ENCODE data around the gene PSENEN. TPM values are rescaled to one million over a fixed set of nuclear protein-coding genes. Genes with fewer than 3 reads are reported as not detected.
A peak's percentile ranks its signal among the peaks of the same experiment; 100 is the strongest.
"Not testable (repeated sequence)": the region's sequence is repeated elsewhere in the genome, so short reads cannot be mapped to it uniquely, and the experiment has no call there.

PSENEN gene
- total and polyA plus RNA-seq, 5 experiments from 2014 or later = 23.0 to 76.5 (median 68.7) TPM

DNA sequence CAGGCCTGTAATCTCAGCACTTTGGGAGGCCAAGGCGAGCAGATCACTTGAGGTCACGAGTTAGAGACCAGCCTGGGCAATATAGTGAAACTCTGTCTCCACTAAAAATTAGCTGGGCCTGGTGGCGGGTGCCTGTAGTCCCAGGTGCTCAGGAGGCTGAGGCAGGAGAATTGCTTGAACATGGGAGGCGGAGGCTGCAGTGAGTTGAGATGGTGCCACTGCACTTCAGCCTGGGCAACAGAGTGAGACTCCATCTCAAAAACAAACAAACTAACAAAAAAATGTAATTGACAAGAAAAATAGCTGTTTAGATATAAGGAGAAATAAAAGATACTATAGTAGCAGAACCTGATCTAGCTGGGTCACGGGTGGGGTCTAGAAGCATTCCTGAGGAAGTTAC, 26.9 kb downstream of the PSENEN start:
- not testable (repeated sequence) for H3K27ac Mint-ChIP-seq, H3K9me3 Mint-ChIP-seq, H3K4me3 Mint-ChIP-seq, ATAC-seq, H3K27me3 Mint-ChIP-seq, DNase-seq, H3K36me3 Mint-ChIP-seq
- H3K4me1 Mint-ChIP-seq = peaks cover 11 to 23% (median 20%) of the 10 kb centered on the region in 4 donors
- POLR2A ChIA-PET = interaction anchor here (2.1 kb wide), 1 partner anchor 27 kb away, joined by 5 read pairs; the partner anchor contains the start of genes PSENEN and U2AF1L4

DNA sequence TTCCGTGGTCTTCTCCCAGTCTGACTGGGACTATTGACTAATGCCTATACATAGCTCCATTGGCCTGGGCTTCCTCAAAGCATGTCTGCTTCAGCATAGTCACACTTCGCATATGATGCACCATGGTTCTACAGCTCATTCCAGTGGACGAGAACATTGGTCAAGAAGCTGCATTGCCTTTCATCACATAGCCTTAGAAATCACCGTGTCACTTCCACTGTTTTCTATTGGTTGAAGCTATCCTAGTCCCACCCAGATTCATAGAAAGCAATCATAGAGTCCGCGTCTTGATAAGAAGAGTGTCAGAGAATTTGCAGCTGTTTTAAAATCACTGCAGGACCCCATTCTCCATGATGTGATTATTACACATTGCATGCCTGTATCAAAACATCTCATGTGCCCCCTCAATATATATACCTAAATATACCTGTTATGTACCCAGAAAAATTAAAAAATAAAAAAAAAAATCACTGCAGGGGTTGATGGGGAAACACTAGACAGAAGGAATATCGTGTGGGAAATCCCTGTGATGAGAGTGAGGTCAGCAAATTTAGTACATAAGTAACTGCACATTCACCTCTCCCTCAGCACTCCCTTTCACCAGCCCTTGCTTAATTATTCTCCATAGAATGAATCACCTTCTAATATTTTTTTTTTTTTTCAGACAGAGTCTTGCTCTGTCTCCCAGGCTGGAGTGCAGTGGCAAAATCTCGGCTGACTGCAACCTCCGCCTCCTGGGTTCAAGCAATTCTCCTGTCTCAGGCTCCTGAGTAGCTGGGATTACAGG, 27.8 kb downstream of the PSENEN start:
- Mint-ChIP-seq H3K36me3 (peaks cover 0 to 8% (median 3%) of the 10 kb centered on the region in 3 donors), H3K27me3 (no peaks in the 10 kb centered on the region), H3K4me1 (peaks cover 11 to 23% (median 20%) of the 10 kb centered on the region in 4 donors), H3K4me3 (no peak overlapping the region), H3K9me3 (no peaks in the 10 kb centered on the region), H3K27ac (peak overlapping the region in 1 of 10 donors; percentile 66)
- POLR2A ChIA-PET = interaction anchor here (2.1 kb wide), 1 partner anchor 28 kb away, joined by 5 read pairs; the partner anchor contains the start of genes PSENEN and U2AF1L4
- ATAC-seq (no peak), DNase-seq (no peak)

DNA sequence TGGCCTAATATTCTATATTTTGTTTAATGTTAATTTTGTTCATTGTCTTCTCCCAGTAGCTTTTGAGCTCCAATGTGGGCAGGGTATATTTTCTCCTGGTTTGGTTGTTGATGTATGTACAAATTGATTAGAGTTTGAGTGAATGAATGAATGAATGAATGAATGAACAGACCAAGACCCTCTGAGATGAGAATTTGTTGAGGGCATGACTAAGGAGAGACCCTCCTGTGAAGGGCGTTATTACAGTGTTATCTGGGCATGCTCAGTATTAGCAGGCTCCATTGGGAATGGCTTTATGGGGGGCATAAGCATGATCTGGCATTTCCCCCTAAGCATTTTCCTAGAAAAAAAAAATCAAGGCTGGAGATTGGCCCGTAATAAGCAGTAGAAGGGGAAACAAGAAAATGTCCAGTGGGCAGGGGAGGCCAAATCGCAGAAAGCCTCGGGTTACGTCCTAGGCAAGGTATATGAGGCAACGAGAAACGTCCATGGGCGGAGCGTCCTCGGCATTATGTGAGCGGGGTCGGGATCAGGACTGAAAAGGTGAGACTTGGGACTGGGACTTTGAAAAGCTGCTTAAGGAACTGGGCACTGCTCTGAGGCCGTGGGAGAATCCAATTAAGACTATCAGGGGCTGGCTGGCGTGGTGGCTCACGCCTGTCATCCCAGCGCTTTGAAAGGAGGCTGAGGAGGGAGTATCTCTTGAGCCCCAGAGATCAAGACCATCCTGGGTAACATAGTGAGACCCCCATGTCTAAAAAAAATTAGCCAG, 29.0 kb downstream of the PSENEN start:
- H3K4me3 Mint-ChIP-seq = peak overlapping the region; percentile 74 to 90 (median 87)
- H3K27me3 Mint-ChIP-seq = no peaks in the 10 kb centered on the region
- DNase-seq = no peak
- ATAC-seq = no peak
- peaks cover 6 to 23% (median 18%) of the 10 kb centered on the region in 4 donors for H3K4me1 Mint-ChIP-seq
- peak overlapping the region in 4 of 10 donors; percentile 65 to 80 (median 74) for H3K27ac Mint-ChIP-seq
- H3K36me3 Mint-ChIP-seq = peaks cover 0 to 3% (median 2%) of the 10 kb centered on the region in 3 donors
- POLR2A ChIA-PET = no interaction called here
- H3K9me3 Mint-ChIP-seq = no peaks in the 10 kb centered on the region

DNA sequence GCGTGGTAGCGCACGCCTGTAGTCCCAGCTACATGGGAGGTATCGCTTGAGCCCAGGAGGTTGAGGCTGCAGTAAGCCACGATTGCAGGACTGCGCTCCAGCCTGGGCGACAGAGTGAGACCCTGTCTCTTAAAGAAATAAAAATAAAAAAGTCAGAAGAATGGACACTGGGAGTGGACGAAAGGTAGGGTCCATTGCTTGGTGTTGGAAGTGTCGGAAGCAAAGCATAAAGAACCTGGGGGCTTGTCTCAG, 29.5 kb downstream of the PSENEN start:
- H3K9me3 Mint-ChIP-seq = no peaks in the 10 kb centered on the region
- POLR2A ChIA-PET = no interaction called here
- H3K4me3 Mint-ChIP-seq = peak overlapping the region; percentile 74 to 90 (median 87)
- ATAC-seq (no peak), DNase-seq (no peak)
- H3K27me3 Mint-ChIP-seq = no peaks in the 10 kb centered on the region
- peaks cover 0 to 2% (median 0%) of the 10 kb centered on the region in 3 donors for H3K36me3 Mint-ChIP-seq
- H3K4me1 Mint-ChIP-seq = peaks cover 8 to 23% (median 18%) of the 10 kb centered on the region in 4 donors
- peak overlapping the region in 7 of 10 donors; percentile 10 to 75 (median 65) for H3K27ac Mint-ChIP-seq

DNA sequence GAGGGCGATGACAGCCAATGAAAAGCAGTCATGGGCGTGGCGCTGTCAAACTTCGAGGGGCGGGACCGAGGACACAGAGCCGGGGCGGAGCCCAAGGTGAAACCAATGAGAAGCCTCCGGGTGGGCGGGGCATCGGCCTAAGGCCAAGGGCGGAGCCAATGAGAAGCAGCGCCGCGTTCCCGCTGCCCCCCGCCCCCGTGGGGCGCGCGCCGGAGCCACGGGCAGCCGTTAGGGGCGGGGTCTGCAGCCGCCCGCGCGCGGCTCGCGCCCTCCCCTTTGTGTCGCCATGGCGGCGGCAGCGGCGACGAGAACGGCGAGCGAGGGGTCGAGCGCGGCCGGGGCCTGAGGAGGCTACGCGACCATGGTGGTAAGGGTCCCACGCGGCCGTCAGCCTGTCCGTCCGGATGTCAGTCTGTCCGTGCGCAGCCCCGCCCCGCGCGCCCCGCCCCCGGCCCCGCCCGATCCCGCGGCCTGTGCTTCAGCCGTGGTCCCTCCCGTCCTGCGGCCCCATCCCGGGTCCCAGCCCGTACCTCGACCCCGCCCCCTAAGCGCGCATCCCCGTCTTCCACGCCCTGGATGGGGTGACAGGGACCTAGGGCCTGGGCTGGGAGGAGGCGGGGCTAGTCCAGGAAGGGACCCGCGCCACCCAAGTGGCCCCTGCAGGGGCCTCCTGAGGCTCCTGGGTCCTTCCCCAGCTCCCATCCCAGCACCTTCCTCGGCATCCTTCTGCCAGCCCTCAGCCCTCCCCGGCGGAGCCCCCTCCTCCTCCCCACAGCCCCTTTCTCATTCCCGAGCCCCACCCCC, 30.0 kb downstream of the PSENEN start, which contains the start of gene ARHGAP33:
TSS of gene ARHGAP33 (plus strand) at position 267 of the 804 bp plus-strand sequence. CDS start at position 362, 95 bp downstream.
- peak within 1 kb of the TSS in 8 of 10 donors; percentile 10 to 80 (median 70) for H3K27ac Mint-ChIP-seq
- peak; percentile 94 to 98 for ATAC-seq
- POLR2A ChIA-PET = no interaction called here
- H3K27me3 Mint-ChIP-seq = no peaks in the 10 kb centered on the region
- DNase-seq = peak; percentile 93 to 99 (median 98)
- H3K9me3 Mint-ChIP-seq = no peaks in the 10 kb centered on the region
- peaks cover 0 to 2% (median 0%) of the 10 kb centered on the region in 3 donors for H3K36me3 Mint-ChIP-seq
- H3K4me3 Mint-ChIP-seq = peak within 1 kb of the TSS; percentile 74 to 90 (median 87)
- H3K4me1 Mint-ChIP-seq = peaks cover 8 to 23% (median 18%) of the 10 kb centered on the region in 4 donors

DNA sequence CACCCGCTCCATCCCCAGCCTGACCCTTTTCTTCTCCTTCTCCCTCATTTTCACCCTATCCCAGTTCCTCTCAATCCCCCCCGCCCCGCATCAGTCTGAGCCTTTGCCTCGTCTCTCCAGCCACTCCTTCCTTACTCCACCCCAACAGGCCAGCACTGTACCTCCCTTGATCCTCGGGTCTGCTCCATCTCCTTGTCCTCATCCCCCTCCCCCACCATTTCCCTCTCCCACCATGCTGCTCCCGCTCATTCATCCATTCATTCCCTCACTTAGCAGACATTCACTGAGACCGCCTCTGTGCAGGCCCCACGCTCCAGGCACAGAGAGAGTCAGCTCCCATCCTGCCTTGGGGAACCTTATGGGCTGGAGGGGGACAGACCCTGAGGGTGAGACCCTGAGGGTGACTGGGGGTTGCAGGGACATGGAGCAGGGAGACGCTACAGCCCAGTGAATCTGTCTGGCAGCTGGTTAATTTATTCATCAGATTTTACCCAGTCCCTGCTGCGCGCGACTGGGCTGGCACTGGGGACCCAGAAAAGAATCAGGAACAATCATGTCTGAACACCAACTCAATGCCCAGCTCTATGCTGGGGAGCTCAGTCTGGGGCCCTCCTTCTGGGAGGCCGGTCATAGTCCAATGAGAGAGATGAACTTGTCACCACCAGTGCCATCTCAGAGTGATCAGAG, 30.8 kb downstream of the PSENEN start:
- H3K9me3 Mint-ChIP-seq = no peaks in the 10 kb centered on the region
- POLR2A ChIA-PET = interaction anchor here (0.6 to 1.0 kb wide), 3 partner anchors 14 to 83 kb away, joined by 3 to 5 read pairs (median 5); partner anchors contain the start of gene IGFLR1
- H3K4me3 Mint-ChIP-seq = peak overlapping the region; percentile 64 to 88 (median 76)
- H3K36me3 Mint-ChIP-seq = peaks cover 0 to 2% (median 2%) of the 10 kb centered on the region in 3 donors
- no peaks in the 10 kb centered on the region for H3K27me3 Mint-ChIP-seq
- DNase-seq (no peak), ATAC-seq (no peak)
- H3K4me1 Mint-ChIP-seq = peaks cover 8 to 23% (median 18%) of the 10 kb centered on the region in 4 donors
- peak overlapping the region in 2 of 10 donors; percentile 29 to 68 for H3K27ac Mint-ChIP-seq

DNA sequence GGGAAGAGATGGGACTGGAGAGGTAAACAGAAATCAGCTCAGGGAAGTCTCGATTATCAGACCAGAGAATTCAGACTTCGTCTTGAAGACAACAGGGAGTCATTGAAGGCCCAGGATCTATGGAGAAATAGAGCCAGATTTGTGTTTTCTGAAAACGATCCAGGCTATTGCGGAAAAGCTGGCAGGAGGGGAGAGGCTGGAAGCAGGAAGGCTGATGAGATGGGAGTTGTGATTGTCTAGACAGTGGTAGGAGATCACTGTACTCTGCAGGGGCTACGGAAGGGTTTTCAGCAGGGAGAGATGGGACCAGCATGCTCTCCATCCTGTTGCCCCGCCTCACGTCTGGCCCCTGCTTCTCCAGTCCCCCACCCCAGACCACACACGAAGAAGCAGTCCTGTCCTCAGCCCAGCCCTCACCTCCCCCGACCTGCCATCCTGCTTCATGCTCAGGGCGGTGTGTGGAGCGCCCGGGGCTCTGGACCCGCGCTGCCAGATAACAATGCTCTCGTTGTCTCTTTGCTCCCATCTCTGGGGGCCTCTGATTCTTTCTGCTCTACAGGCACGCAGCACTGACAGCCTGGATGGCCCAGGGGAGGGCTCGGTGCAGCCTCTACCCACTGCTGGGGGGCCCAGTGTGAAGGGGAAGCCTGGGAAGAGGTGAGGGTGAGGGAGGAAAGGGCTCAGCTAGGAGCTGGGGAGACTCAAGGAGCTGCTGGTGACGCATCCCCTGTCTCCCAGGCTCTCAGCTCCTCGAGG, 31.8 kb downstream of the PSENEN start:
- DNase-seq (no peak), ATAC-seq (no peak)
- Mint-ChIP-seq H3K9me3 (no peaks in the 10 kb centered on the region), H3K27ac (peak overlapping the region in 3 of 10 donors; percentile 5 to 52 (median 18)), H3K36me3 (peaks cover 0 to 2% (median 2%) of the 10 kb centered on the region in 3 donors), H3K27me3 (no peaks in the 10 kb centered on the region), H3K4me3 (peak overlapping the region; percentile 26 to 88 (median 71)), H3K4me1 (peaks cover 8 to 23% (median 18%) of the 10 kb centered on the region in 4 donors)
- POLR2A ChIA-PET = interaction anchor here (0.6 to 1.0 kb wide), 3 partner anchors 15 to 84 kb away, joined by 3 to 5 read pairs (median 5); partner anchors contain the start of gene IGFLR1

DNA sequence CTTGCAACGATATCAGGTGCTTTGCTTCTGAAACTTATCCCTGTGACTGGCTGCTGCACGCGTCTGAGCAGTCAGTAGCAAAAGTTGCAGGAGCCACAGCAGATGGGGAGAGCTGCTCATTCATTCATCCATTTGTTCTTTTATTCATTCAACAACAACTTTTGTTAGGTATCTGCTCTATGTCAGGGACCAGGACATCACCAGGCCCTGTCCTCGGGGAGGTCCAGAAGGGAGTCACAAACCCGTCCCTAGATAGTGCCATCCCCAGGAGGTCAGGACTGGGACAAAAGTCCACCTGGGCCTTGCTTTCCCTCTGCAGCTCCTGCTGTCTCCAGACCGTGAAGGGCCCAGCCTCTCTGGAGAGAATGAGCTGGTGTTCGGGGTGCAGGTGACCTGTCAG, 32.5 kb downstream of the PSENEN start:
- peak overlapping the region in 4 of 10 donors; percentile 26 to 73 (median 46) for H3K4me3 Mint-ChIP-seq
- DNase-seq (no peak), ATAC-seq (no peak)
- no peaks in the 10 kb centered on the region for H3K27me3 Mint-ChIP-seq
- peaks cover 0 to 2% (median 2%) of the 10 kb centered on the region in 3 donors for H3K36me3 Mint-ChIP-seq
- H3K9me3 Mint-ChIP-seq = no peaks in the 10 kb centered on the region
- POLR2A ChIA-PET = no interaction called here
- H3K4me1 Mint-ChIP-seq = peaks cover 8 to 23% (median 18%) of the 10 kb centered on the region in 4 donors
- no peak overlapping the region for H3K27ac Mint-ChIP-seq

DNA sequence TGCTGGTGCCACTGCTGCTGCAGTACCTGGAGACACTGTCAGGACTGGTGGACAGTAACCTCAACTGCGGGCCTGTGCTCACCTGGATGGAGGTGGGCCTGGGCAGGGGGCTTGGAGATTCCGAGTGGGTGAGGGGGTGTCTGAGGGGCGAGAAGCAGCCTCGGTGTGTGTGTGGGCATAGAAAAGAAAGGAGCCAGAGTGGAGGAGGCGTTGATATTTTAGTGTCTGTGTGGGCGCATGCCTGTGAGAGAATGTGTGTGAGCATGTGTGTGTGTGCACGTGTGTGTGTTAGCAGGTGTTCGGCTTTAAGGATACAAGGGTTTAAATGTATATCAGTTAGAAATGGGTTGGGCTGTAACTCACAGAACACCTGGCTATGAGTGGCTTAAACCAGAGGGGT, 33.6 kb downstream of the PSENEN start:
- no peak for ATAC-seq
- H3K27me3 Mint-ChIP-seq = no peaks in the 10 kb centered on the region
- H3K27ac Mint-ChIP-seq = no peak overlapping the region
- no peaks in the 10 kb centered on the region for H3K9me3 Mint-ChIP-seq
- H3K4me1 Mint-ChIP-seq = peaks cover 8 to 23% (median 18%) of the 10 kb centered on the region in 4 donors
- no peak for DNase-seq
- H3K36me3 Mint-ChIP-seq = peaks cover 0 to 2% (median 2%) of the 10 kb centered on the region in 3 donors
- H3K4me3 Mint-ChIP-seq = peak overlapping the region in 1 of 10 donors; percentile 4
- POLR2A ChIA-PET = no interaction called here

DNA sequence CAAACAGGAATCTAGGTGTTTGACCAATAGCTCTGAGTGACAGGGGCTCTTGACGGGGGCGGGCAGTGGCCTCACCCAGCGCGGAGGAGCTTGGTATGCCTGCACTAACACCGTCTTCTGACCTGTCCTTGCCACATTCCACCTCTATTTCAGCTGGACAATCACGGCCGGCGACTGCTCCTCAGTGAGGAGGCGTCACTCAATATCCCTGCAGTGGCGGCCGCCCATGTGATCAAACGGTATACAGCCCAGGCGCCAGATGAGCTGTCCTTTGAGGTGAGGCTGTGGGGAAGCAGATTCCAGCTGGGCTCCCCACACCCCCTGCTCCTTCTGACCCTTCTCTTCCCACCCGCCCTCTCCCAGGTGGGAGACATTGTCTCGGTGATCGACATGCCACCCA, 34.6 kb downstream of the PSENEN start:
- peaks cover 8 to 14% (median 11%) of the 10 kb centered on the region in 4 donors for H3K4me1 Mint-ChIP-seq
- POLR2A ChIA-PET = interaction anchor here (0.6 kb wide), 1 partner anchor 106 kb away, joined by 5 read pairs; no protein-coding TSS in a partner anchor
- no peaks in the 10 kb centered on the region for H3K27me3 Mint-ChIP-seq
- no peak for DNase-seq
- peaks cover 0 to 2% (median 2%) of the 10 kb centered on the region in 3 donors for H3K36me3 Mint-ChIP-seq
- H3K9me3 Mint-ChIP-seq = no peaks in the 10 kb centered on the region
- ATAC-seq = no peak
- peak overlapping the region in 1 of 10 donors; percentile 34 for H3K4me3 Mint-ChIP-seq
- H3K27ac Mint-ChIP-seq = no peak overlapping the region

DNA sequence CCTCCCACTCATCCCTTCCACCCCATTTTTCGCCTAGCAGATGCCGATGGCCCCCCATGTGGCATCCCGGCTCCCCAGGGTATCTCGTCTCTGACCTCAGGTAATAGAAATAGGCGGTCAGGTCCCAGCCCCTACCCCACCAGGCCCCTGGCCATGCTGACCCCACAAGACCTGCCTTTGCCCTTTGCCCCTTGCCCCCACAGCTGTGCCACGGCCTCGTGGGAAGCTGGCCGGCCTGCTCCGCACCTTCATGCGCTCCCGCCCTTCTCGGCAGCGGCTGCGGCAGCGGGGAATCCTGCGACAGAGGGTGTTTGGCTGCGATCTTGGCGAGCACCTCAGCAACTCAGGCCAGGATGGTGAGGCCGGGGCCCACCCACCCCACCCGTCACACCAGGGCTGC, 35.3 kb downstream of the PSENEN start:
- H3K9me3 Mint-ChIP-seq = no peaks in the 10 kb centered on the region
- H3K4me1 Mint-ChIP-seq = peaks cover 6 to 14% (median 10%) of the 10 kb centered on the region in 4 donors
- POLR2A ChIA-PET = interaction anchor here (0.6 kb wide), 1 partner anchor 107 kb away, joined by 5 read pairs; no protein-coding TSS in a partner anchor
- no peak overlapping the region for H3K27ac Mint-ChIP-seq
- H3K36me3 Mint-ChIP-seq = peaks cover 0 to 2% (median 2%) of the 10 kb centered on the region in 3 donors
- H3K4me3 Mint-ChIP-seq = no peak overlapping the region
- ATAC-seq (no peak), DNase-seq (no peak)
- no peaks in the 10 kb centered on the region for H3K27me3 Mint-ChIP-seq

Measured in naive thymus-derived CD8-positive, alpha-beta T cell (primary cell).